Measurements from ENCODE around the gene TIGD3. TPM values are rescaled to one million over a fixed set of nuclear protein-coding genes. Genes with fewer than 3 reads are reported as not detected.

TIGD3 gene
- total and polyA plus RNA-seq, 9 of the 15 experiments (the other 6 are each of a cell fraction or from before 2014, with no cell fraction given), result 0.06 to 1.3 (median 0.56) TPM

GRCh38 chr11:65386307-65387140 is 32.0 kb downstream of the TIGD3 start, which contains the start of gene FRMD8 (continued):
- peak; percentile 94 to 95 for TF ChIP-seq NRF1 (conservative IDR thresholded peaks at IDR 0.05 in 1 of 2, IDR thresholded peaks at IDR 0.05 in 1 of 2)
- no peak for TF ChIP-seq KDM2B (CRISPR knock-in tag; IDR thresholded peaks at IDR 0.05)
- TF ChIP-seq CREBBP (IDR thresholded peaks at IDR 0.05; ENCODE audit: low read depth, low read length), result no peak
- TF ChIP-seq HNRNPLL (IDR thresholded peaks at IDR 0.05; ENCODE audit: low read depth, low read length, poor library complexity, severe bottlenecking), result peak; percentile 89
- no peak for TF ChIP-seq HDAC3 (IDR thresholded peaks at IDR 0.05; ENCODE audit: borderline replicate concordance, partially characterized antibody)
- TF ChIP-seq MTA1 (IDR thresholded peaks at IDR 0.05; ENCODE audit: borderline replicate concordance), result peak; percentile 84
- TF ChIP-seq ARID1B (IDR thresholded peaks at IDR 0.05), result no peak; the same call in 1 of the 2 replicates
- no peak for TF ChIP-seq PHF21A (IDR thresholded peaks at IDR 0.05; ENCODE audit: borderline replicate concordance, low read depth)
- TF ChIP-seq NFYB (IDR thresholded peaks at IDR 0.05; ENCODE audit: extremely low read depth, insufficient read length), result peak; percentile 84
- no peak for TF ChIP-seq TOE1 (IDR thresholded peaks at IDR 0.05; ENCODE audit: borderline replicate concordance)
- 0 out of 2 replicates have a peak, but pooled peaks have one; percentile 11 for TF ChIP-seq TOE1 (CRISPR knock-in tag; IDR thresholded peaks at IDR 0.05; ENCODE audit: borderline replicate concordance, low read depth)
- peak; percentile 14; the same call in 1 of the 2 replicates for TF ChIP-seq VEZF1 (CRISPR knock-in tag; IDR thresholded peaks at IDR 0.05)
- TF ChIP-seq ZBTB49 (CRISPR knock-in tag; IDR thresholded peaks at IDR 0.05; ENCODE audit: borderline replicate concordance), result no peak
- no peak for TF ChIP-seq SNAPC5 (CRISPR knock-in tag; IDR thresholded peaks at IDR 0.05)
- TF ChIP-seq BACH1 (tag; IDR thresholded peaks at IDR 0.05), result no peak
- 0 out of 2 replicates have a peak, but pooled peaks have one; percentile 45 for TF ChIP-seq FOXJ2 (tag; IDR thresholded peaks at IDR 0.05)
- peak; percentile 75 for TF ChIP-seq SUPT5H (IDR thresholded peaks at IDR 0.05)
- peak; percentile 80 for TF ChIP-seq CCNT2 (IDR thresholded peaks at IDR 0.05; ENCODE audit: borderline replicate concordance, extremely low read depth, insufficient read length, low read depth, low read length)
- no peak for TF ChIP-seq DDX20 (tag; IDR thresholded peaks at IDR 0.05; ENCODE audit: low read depth)
- peak; percentile 82; the same call in 1 of the 2 replicates for TF ChIP-seq E2F1 (CRISPR knock-in tag; IDR thresholded peaks at IDR 0.05)
- TF ChIP-seq SMARCC2 (IDR thresholded peaks at IDR 0.05; ENCODE audit: low read depth), result no peak
- TF ChIP-seq KAT8 (IDR thresholded peaks at IDR 0.05; ENCODE audit: low read depth), result no peak
